ENCODE data around the gene TNIK. TPM values are rescaled to one million over a fixed set of nuclear protein-coding genes. Genes with fewer than 3 reads are reported as not detected.

Gene TNIK
- total RNA-seq, 1 experiment from 2014 or later = 0.69 TPM

GRCh38 chr3:171435757-171436156, 24.4 kb downstream of the TNIK start:
- no peak for DNase-seq (ENCODE audit: low spot score)
- intact Hi-C loops (cut with micrococcal nuclease; ENCODE audit: unreplicated experiment) = no loop called here
- no peaks in the 10 kb centered on the region for H3K36me3 ChIP-seq (ENCODE audit: insufficient read depth, low read length, poor library complexity, severe bottlenecking)
- CTCF ChIA-PET = no interaction called here
- H3K4me1 ChIP-seq (ENCODE audit: insufficient read depth, low read length, poor library complexity, severe bottlenecking) = peaks cover 6% of the 10 kb centered on the region
- peaks cover 12% of the 10 kb centered on the region for H3K27me3 ChIP-seq (replicated peaks; ENCODE audit: insufficient read depth, low read depth, low read length, poor library complexity)
- no TSS peak for BruUV-seq (replicated peaks)
- TF ChIP-seq EZH2 (IDR thresholded peaks at IDR 0.05; ENCODE audit: borderline replicate concordance, low read depth, low read length, poor library complexity, severe bottlenecking) = no peak
- TF ChIP-seq, protein P1, sequence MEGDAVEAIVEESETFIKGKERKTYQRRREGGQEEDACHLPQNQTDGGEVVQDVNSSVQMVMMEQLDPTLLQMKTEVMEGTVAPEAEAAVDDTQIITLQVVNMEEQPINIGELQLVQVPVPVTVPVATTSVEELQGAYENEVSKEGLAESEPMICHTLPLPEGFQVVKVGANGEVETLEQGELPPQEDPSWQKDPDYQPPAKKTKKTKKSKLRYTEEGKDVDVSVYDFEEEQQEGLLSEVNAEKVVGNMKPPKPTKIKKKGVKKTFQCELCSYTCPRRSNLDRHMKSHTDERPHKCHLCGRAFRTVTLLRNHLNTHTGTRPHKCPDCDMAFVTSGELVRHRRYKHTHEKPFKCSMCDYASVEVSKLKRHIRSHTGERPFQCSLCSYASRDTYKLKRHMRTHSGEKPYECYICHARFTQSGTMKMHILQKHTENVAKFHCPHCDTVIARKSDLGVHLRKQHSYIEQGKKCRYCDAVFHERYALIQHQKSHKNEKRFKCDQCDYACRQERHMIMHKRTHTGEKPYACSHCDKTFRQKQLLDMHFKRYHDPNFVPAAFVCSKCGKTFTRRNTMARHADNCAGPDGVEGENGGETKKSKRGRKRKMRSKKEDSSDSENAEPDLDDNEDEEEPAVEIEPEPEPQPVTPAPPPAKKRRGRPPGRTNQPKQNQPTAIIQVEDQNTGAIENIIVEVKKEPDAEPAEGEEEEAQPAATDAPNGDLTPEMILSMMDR (conservative IDR thresholded peaks at IDR 0.05; ENCODE audit: low read depth, low read length) = no peak
- POLR2A ChIA-PET (ENCODE audit: low non-redundant PET) = no interaction called here
- H3K27ac ChIP-seq (ENCODE audit: low read depth, low read length, poor library complexity, severe bottlenecking) = no peak overlapping the region
- H3K4me3 ChIP-seq (ENCODE audit: low read depth, low read length, poor library complexity, severe bottlenecking) = no peak overlapping the region
- H3K9me3 ChIP-seq (ENCODE audit: low read depth, low read length, poor library complexity, severe bottlenecking) = no peaks in the 10 kb centered on the region

- no peak for TF ChIP-seq EZH2 (IDR thresholded peaks at IDR 0.05; ENCODE audit: borderline replicate concordance, low read depth, low read length, poor library complexity, severe bottlenecking)
- TF ChIP-seq, protein P1 (conservative IDR thresholded peaks at IDR 0.05; ENCODE audit: low read depth, low read length) = no peak
- peaks cover 6% of the 10 kb centered on the region for H3K4me1 ChIP-seq (ENCODE audit: insufficient read depth, low read length, poor library complexity, severe bottlenecking)
- no peak overlapping the region for H3K27ac ChIP-seq (ENCODE audit: low read depth, low read length, poor library complexity, severe bottlenecking)
- H3K27me3 ChIP-seq (replicated peaks; ENCODE audit: insufficient read depth, low read depth, low read length, poor library complexity) = peaks cover 12% of the 10 kb centered on the region
- BruUV-seq (replicated peaks) = no TSS peak
- DNase-seq (ENCODE audit: low spot score) = no peak
- no peaks in the 10 kb centered on the region for H3K9me3 ChIP-seq (ENCODE audit: low read depth, low read length, poor library complexity, severe bottlenecking)
- H3K4me3 ChIP-seq (ENCODE audit: low read depth, low read length, poor library complexity, severe bottlenecking) = no peak overlapping the region
- no peaks in the 10 kb centered on the region for H3K36me3 ChIP-seq (ENCODE audit: insufficient read depth, low read length, poor library complexity, severe bottlenecking)
- ChIA-PET POLR2A (ENCODE audit: low non-redundant PET) (no interaction called here), CTCF (no interaction called here)
- intact Hi-C loops (cut with micrococcal nuclease; ENCODE audit: unreplicated experiment) = no loop called here
These were observed 25.1 kb downstream of the TNIK start for GRCh38 chr3:171435143-171435542.

GRCh38 chr3:171432548-171432947, 27.7 kb downstream of the TNIK start:
- no peaks in the 10 kb centered on the region for H3K9me3 ChIP-seq (ENCODE audit: low read depth, low read length, poor library complexity, severe bottlenecking)
- POLR2A ChIA-PET (ENCODE audit: low non-redundant PET) = no interaction called here
- no peaks in the 10 kb centered on the region for H3K36me3 ChIP-seq (ENCODE audit: insufficient read depth, low read length, poor library complexity, severe bottlenecking)
- TF ChIP-seq, protein P1 (conservative IDR thresholded peaks at IDR 0.05; ENCODE audit: low read depth, low read length) = no peak
- H3K27me3 ChIP-seq (replicated peaks; ENCODE audit: insufficient read depth, low read depth, low read length, poor library complexity) = peaks cover 23% of the 10 kb centered on the region
- peaks cover 6% of the 10 kb centered on the region for H3K4me1 ChIP-seq (ENCODE audit: insufficient read depth, low read length, poor library complexity, severe bottlenecking)
- intact Hi-C loops (cut with micrococcal nuclease; ENCODE audit: unreplicated experiment) = no loop called here
- CTCF ChIA-PET = no interaction called here
- peak; percentile 16 for DNase-seq (ENCODE audit: low spot score)
- BruUV-seq (replicated peaks) = no TSS peak
- H3K4me3 ChIP-seq (ENCODE audit: low read depth, low read length, poor library complexity, severe bottlenecking) = no peak overlapping the region
- no peak overlapping the region for H3K27ac ChIP-seq (ENCODE audit: low read depth, low read length, poor library complexity, severe bottlenecking)

All from A673 (cell line).